C4-2B (cell line): ENCODE results near the gene PNCK.

Experiments used
- H3K27ac ChIP-seq: fragments of 450-650 bp; 2 replicates; pipeline ENCODE4 v1.5.1; 2017
- ZFX ChIP-seq: fragments of 450-650 bp; IDR thresholded peaks from 2 replicates; pipeline ENCODE4 v1.6.1; 2017
- TF ChIP-seq, protein P1 (sequence below): fragments of 450-650 bp; conservative IDR thresholded peaks from 2 replicates; pipeline ENCODE4 v1.5.1; 2017; ENCODE audit warnings: mild to moderate bottlenecking

PNCK gene

DNA sequence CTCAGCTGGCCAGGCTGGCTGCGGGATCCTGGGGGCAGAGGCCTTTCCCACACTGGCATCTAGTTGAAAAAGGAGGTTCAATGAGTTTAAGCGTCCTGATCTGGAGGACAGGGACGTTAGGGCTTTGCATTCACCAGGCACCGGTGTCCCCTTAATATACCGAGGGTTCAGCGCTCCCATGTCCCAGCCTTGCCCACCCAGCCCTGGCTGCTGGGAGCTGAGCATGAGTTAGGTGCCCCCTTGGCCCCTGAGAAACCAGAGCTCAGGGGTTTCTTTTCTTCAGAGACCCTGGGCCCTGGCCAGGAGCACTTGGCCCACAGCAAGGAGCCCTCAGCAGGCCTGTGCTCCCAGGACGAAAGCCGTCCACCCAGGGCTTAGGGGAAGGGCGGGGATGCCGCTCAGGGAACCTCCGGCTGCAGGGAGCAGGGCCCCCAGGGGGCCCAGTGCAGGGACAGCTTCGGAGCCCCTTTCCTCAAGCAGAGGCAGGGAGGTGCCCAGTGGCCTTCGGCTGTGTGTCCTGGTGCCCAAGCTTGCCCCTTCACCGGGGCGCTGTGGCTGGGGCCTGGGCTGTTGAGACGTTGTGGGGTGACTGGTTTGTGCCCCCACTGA, 47.5 kb downstream of the PNCK start:
- no peak for TF ChIP-seq ZFX
- TF ChIP-seq, protein P1, sequence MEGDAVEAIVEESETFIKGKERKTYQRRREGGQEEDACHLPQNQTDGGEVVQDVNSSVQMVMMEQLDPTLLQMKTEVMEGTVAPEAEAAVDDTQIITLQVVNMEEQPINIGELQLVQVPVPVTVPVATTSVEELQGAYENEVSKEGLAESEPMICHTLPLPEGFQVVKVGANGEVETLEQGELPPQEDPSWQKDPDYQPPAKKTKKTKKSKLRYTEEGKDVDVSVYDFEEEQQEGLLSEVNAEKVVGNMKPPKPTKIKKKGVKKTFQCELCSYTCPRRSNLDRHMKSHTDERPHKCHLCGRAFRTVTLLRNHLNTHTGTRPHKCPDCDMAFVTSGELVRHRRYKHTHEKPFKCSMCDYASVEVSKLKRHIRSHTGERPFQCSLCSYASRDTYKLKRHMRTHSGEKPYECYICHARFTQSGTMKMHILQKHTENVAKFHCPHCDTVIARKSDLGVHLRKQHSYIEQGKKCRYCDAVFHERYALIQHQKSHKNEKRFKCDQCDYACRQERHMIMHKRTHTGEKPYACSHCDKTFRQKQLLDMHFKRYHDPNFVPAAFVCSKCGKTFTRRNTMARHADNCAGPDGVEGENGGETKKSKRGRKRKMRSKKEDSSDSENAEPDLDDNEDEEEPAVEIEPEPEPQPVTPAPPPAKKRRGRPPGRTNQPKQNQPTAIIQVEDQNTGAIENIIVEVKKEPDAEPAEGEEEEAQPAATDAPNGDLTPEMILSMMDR = no peak
- H3K27ac ChIP-seq = no peak overlapping the region

DNA sequence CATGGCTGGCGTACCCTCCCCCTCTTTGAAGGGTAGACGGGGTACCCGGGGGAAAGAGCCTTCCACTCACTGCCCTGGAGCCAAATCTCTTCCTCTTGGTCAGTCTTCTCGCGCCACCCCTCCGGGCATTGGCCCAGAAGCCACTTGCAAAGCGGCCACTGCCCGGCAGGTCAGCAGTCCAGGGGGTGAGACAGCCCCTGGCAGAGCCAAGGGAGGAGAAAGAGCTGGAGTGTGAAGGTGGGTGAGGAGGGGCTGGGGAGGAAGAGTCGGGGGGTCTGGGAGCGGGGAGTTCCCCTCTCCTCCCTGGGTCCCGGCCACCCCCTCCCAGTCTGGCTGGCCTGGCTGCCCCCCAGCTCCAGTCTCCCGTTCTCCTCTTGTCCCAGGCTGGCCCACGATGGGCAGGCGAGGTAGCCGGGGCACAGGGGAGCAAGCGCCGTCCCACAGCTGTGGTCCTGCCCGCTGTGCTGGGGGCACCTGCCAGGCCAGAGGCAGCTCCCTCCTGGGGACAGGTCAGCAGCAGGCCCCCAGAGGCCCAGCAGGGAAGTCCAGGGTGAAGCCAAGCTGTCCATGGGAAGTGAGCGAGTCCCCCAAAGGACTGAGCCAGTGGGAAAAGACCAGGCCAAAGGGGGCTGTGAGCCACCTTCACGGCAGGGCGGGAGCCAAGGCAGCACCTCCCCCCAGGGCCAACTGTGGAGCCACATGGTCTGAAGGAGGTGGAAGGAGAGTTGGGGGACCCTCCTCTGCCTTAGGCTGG, 48.2 kb downstream of the PNCK start:
- TF ChIP-seq, protein P1 = no peak
- no peak for TF ChIP-seq ZFX

DNA sequence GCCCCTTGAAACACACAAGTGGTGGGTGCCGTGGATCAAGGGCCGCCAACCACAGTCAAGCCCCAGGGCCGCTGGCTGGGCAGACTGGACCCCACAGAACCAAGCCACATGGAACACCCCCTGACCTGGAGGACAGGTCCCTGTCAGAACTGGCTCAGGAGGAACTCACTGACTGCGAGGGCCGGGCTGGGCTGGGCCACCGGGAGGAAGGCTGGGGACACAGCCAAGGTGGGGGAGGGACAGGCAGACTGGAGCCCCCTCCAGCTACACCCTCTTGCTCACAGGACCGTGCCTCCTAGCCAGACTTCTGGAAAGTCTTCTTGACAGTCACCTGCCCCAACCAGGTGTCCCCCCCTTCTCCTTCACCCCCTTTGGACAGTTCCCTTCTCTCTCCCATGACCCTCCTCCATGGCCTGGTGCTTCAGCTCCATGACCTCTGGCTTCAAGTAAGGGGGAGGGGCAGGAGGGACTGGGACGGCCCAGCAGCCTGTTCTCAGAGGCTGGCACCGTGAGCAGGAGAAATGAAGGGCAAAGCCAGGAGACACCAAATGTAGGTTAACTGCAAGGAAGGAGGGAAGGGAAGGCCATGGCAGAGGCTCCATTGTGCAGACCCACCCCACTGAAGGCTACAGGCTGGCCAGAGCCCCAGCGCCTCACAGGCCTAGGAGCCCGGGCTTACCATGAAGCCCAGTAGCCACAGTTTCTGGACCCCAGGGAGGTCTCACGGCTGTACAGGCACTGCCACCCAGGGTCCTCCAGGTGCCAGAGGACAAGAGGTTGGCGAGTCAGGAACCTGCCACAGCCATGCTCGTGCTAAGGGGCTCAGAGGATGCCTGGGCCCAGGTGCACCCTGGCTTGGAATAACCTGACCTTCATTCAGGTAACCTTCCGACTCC, 49.2 kb downstream of the PNCK start:
- H3K27ac ChIP-seq = no peak overlapping the region
- TF ChIP-seq, protein P1 = no peak
- no peak for TF ChIP-seq ZFX

More for the DNA sequence above, 48.2 kb downstream of the PNCK start:
- no peak overlapping the region for H3K27ac ChIP-seq

DNA sequence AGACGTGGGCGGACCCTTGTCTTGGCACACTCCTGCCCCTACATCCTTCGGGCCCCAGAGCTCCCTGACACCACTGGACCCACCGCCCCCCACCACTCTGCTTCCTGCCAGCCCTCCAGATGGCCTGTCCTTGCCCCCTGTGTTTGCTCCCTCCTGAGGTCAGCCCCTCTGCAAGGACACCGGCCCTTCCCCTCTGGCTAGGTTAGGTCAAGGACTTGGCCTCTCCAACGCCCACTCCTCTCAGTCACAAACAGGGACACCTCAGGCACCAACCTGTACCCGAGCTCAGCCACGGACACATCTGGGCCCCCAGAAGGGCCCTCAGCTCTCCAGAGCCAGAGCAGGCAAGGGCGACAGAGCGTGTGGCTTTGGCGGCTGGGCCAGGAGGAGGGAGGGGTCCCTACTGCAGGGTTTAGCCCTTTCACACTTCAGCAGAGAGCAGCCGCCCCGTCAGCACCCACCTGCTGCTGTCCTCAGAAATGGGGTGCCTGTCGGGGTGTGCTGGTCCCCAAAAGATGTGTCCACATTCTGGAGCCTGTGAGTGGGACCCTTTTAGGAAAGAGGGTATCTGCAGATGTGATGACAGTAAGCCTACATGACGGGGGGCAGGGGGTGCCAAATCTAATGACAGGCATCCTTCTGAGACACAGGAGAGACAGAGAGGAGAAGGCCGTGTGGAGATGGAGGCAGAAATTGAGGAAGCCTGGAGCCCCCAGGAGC, 50.1 kb downstream of the PNCK start:
- no peak overlapping the region for H3K27ac ChIP-seq
- no peak for TF ChIP-seq ZFX
- TF ChIP-seq, protein P1 = no peak

DNA sequence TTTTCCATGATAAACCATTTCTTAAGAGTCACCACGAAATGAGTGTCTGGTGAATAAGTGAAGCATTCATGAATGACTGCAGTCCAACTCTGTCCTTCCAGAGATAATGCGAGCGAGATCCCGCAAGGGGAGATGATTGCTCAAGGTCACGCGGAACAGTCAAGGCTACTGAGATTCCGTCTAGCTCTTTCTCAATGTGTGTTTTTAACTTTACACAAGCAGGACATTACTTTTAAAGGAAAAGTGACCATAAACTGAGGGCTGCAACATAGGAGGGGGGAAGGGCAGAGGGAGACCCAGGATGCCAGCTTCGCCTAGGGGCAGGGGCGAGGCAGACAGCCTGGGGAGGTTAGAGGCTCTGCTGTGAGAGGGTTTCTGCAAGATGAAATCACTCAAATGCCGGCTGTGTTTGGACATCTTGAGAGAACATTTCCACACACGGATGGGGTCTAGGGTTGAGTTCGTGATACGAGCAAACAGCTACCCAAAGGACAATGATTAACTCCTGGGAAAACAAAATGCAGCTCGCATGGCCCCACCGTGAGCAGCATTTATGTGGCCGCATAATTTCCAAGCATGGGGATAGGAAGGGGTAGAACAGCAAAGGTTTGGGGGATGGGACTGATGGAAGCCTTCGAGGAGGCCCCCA, 50.8 kb downstream of the PNCK start:
- H3K27ac ChIP-seq = no peak overlapping the region
- no peak for TF ChIP-seq ZFX
- TF ChIP-seq, protein P1 = no peak

DNA sequence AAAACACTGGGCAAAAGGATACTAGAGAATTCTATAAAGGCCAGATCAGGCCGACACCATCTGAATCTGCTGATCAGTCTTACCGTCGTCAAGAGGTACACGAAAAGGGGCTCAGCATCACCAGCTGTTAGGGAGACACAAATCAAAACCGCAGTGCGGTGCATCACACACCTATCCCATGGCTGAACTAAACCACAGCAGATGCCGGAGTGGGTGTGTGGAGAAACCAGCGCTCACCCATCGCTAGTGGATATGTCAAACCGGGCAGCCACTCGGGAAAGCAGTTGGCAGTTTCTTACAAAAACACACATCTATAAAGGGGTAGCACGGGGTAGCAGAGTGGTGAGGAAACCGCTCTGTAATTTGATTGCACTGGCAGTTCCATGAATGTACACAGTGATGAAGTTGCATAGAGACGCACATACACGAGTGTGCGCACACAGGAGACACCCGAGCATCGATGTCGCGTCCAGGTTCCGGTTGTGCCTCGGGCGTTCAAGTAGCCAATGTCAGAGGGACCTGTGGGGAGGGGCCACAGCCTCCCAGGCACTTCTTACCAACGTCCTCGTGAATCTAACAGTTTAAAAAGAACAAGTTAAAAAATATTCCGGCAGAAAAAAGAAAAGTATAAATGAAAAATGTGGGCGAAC, 51.5 kb downstream of the PNCK start:
- TF ChIP-seq ZFX = no peak
- TF ChIP-seq, protein P1 = no peak
- no peak overlapping the region for H3K27ac ChIP-seq
